K562 (cell line): ENCODE data around the gene ESPL1. TPM values are rescaled to one million over a fixed set of nuclear protein-coding genes. Genes with fewer than 3 reads are reported as not detected.

Source experiments
- HDAC6 ChIP-seq: IDR thresholded peaks from 2 replicates; pipeline ENCODE4 v1.6.1; 2012; ENCODE audit warnings: low read depth, mild to moderate bottlenecking, control low read depth, inconsistent platforms, low read length, moderate library complexity
- MAZ ChIP-seq, 2 experiments: fragments of 450-650 bp in 1 of 2; sonication (generic) in 1 of 2; formaldehyde crosslinking; IDR thresholded peaks in 1 of 2; conservative IDR thresholded peaks in 1 of 2; 2 replicates each; pipeline versions ENCODE4 v1.4.0 to v1.5.0; 2020; ENCODE audit warnings: mild to moderate bottlenecking in 1 of 2, missing genetic modification reagents in 1 of 2
- MED1 ChIP-seq: sonication (generic); formaldehyde crosslinking; IDR thresholded peaks from 2 replicates; pipeline ENCODE4 v1.8.1; 2023; ENCODE audit warnings: missing genetic modification reagents, borderline replicate concordance
- MYBL2 ChIP-seq, 2 experiments: fragments of 450-650 bp in 1 of 2; sonication (generic) in 1 of 2; formaldehyde crosslinking in 1 of 2; IDR thresholded peaks; 2 replicates each; pipeline versions ENCODE4 v1.6.1 to v1.8.1; 2017 to 2022; ENCODE audit warnings: borderline replicate concordance in 1 of 2, inconsistent platforms in 1 of 2, low read depth in 1 of 2, mild to moderate bottlenecking in 1 of 2, missing genetic modification reagents in 1 of 2, moderate library complexity in 1 of 2
- NFIC ChIP-seq: fragments of 450-650 bp; IDR thresholded peaks from 2 replicates; pipeline ENCODE4 v1.6.1; 2017; ENCODE audit warnings: mild to moderate bottlenecking, inconsistent platforms
- PHTF2 ChIP-seq: fragments of 250-450 bp; sonication (Bioruptor Pico); IDR thresholded peaks from 2 replicates; pipeline ENCODE4 v1.5.0; 2021; ENCODE audit warnings: mild to moderate bottlenecking
- SRSF1 ChIP-seq: fragments of 200-400 bp; formaldehyde crosslinking; IDR thresholded peaks from 2 replicates; pipeline ENCODE4 v1.6.1; 2017; ENCODE audit warnings: mild to moderate bottlenecking, low read depth, low read length, moderate library complexity
- TEAD1 ChIP-seq, 2 experiments: fragments of 450-650 bp in 1 of 2; sonication (generic) in 1 of 2; formaldehyde crosslinking; IDR thresholded peaks; 2 replicates each; pipeline versions ENCODE4 v1.4.0 to v1.8.0; 2020 to 2022; ENCODE audit warnings: mild to moderate bottlenecking in 2 of 2, missing genetic modification reagents in 1 of 2
- ZC3H4 ChIP-seq: sonication (generic); formaldehyde crosslinking; IDR thresholded peaks from 2 replicates; pipeline ENCODE4 v1.9.0; 2021; ENCODE audit warnings: missing genetic modification reagents, borderline replicate concordance
- ZNF23 ChIP-seq: fragments of 250-450 bp; sonication (Bioruptor Pico); IDR thresholded peaks from 2 replicates; pipeline ENCODE4 v1.4.0; 2020; ENCODE audit warnings: mild to moderate bottlenecking
- ZNF263 ChIP-seq: sonication (generic); formaldehyde crosslinking; IDR thresholded peaks from 2 replicates; pipeline ENCODE4 v1.8.0; 2022; ENCODE audit warnings: mild to moderate bottlenecking, missing genetic modification reagents, borderline replicate concordance
- polyA plus RNA-seq, 8 experiments: library from polyadenylated mRNA; depleted of rRNA in 4 of 8; stranded (reverse) in 5 of 8; unstranded in 3 of 8; fragments of >200 nt; fragmentation: Nextera tagmentation in 2 of 8; fragmentation: Illumina TruSeq in 1 of 8; extraction: Ambion mirVana in 2 of 8; extraction: Trizol in 1 of 8; gene quantifications; 2 replicates each; pipeline versions ENCODE4 v1.2.1 to v1.2.3, GENCODE V29; 2011 to 2014; ENCODE audit warnings: inconsistent platforms in 1 of 8, missing spikeins in 1 of 8
- total RNA-seq, 7 experiments: library from RNA; depleted of rRNA in 6 of 7; stranded (reverse); fragments of >200 nt in 6 of 7; fragmentation: Illumina TruSeq in 2 of 7; extraction: Trizol in 2 of 7; gene quantifications; 2 replicates each; pipeline versions ENCODE4 v1.2.1 to v1.2.3, GENCODE V29; 2011 to 2021; ENCODE audit warnings: low replicate concordance in 1 of 7
- TF ChIP-seq, protein P1 (sequence below): fragments of 450-650 bp; IDR thresholded peaks from 2 replicates; pipeline ENCODE4 v1.6.1; 2018; ENCODE audit not compliant: partially characterized antibody
- TF ChIP-seq, protein P2 (sequence below): fragments of 200-800 bp; sonication (Bioruptor generic); IDR thresholded peaks from 2 replicates; pipeline ENCODE4 v1.6.1; 2017; ENCODE audit warnings: missing genetic modification characterization, missing compliant biosample characterization

Gene ESPL1
- total and polyA plus RNA-seq, 9 of the 15 experiments (the other 6 are each of a cell fraction or from before 2014, with no cell fraction given): 1.2 to 55.0 (median 18.7) TPM

DNA sequence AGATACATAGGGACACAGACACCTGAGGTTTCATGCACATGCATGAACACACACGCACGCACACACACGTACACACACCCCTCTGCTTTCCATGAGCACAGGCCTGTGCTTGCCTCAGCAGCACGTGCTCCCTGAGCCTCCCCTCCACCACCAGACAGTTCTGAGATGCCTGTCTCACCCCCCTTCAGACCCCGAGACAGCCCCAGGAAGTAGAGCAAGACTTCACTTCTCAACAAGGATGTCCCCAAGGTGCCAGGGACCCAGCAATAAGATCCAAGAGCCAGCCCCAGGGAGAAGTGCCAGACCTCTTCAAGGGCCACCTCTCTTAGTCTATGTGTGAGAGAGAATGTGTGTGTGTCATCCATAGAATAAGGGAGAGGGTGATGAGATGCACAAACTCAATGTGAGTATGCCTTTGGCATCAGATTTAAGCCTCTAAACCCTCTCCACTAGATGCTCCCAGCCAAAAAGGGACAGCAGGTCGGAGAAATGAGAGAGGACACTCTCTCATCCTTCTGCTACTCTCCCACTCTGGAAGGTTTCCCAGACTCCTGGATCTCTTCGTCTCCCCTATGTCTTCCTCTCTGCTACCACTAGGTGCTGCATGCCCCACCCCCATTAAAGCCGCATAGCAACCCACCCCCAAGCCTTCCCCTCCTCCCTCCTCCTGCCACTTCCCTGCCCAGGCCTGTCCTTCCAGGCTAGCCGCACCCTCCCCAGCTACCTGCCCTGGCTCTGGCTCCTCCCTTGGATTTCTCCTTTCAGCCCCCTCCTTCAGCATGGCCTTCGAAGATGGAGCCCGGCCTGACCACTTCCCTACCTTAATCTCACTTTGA, 43.8 kb upstream of the ESPL1 start (continued):
- TF ChIP-seq, protein P1, sequence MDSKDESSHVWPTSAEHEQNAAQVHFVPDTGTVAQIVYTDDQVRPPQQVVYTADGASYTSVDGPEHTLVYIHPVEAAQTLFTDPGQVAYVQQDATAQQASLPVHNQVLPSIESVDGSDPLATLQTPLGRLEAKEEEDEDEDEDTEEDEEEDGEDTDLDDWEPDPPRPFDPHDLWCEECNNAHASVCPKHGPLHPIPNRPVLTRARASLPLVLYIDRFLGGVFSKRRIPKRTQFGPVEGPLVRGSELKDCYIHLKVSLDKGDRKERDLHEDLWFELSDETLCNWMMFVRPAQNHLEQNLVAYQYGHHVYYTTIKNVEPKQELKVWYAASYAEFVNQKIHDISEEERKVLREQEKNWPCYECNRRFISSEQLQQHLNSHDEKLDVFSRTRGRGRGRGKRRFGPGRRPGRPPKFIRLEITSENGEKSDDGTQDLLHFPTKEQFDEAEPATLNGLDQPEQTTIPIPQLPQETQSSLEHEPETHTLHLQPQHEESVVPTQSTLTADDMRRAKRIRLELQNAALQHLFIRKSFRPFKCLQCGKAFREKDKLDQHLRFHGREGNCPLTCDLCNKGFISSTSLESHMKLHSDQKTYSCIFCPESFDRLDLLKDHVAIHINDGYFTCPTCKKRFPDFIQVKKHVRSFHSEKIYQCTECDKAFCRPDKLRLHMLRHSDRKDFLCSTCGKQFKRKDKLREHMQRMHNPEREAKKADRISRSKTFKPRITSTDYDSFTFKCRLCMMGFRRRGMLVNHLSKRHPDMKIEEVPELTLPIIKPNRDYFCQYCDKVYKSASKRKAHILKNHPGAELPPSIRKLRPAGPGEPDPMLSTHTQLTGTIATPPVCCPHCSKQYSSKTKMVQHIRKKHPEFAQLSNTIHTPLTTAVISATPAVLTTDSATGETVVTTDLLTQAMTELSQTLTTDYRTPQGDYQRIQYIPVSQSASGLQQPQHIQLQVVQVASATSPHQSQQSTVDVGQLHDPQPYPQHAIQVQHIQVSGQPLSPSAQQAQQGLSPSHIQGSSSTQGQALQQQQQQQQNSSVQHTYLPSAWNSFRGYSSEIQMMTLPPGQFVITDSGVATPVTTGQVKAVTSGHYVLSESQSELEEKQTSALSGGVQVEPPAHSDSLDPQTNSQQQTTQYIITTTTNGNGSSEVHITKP: peak; percentile 62
- TF ChIP-seq NFIC: no peak
- no peak for TF ChIP-seq ZC3H4 (CRISPR knock-in tag)
- TF ChIP-seq MYBL2 (IDR thresholded peaks at IDR 0.05; ENCODE audit: low read depth): no peak
- no peak for TF ChIP-seq MYBL2 (CRISPR knock-in tag; IDR thresholded peaks at IDR 0.05; ENCODE audit: borderline replicate concordance)
- TF ChIP-seq ZNF263 (CRISPR knock-in tag): peak; percentile 58; the same call in 1 of the 2 replicates
- no peak for TF ChIP-seq ZNF23
- no peak for TF ChIP-seq MED1 (CRISPR knock-in tag)
- TF ChIP-seq TEAD1 (CRISPR knock-in tag; IDR thresholded peaks at IDR 0.05): no peak
- no peak for TF ChIP-seq HDAC6
- no peak for TF ChIP-seq PHTF2
- TF ChIP-seq MAZ (CRISPR knock-in tag; conservative IDR thresholded peaks at IDR 0.05 in 1 of 2, IDR thresholded peaks at IDR 0.05 in 1 of 2): peak in 1 of 2 experiments; percentile 21; a peak in 1 of 4 replicates
- TF ChIP-seq SRSF1: no peak
- TF ChIP-seq, protein P2, sequence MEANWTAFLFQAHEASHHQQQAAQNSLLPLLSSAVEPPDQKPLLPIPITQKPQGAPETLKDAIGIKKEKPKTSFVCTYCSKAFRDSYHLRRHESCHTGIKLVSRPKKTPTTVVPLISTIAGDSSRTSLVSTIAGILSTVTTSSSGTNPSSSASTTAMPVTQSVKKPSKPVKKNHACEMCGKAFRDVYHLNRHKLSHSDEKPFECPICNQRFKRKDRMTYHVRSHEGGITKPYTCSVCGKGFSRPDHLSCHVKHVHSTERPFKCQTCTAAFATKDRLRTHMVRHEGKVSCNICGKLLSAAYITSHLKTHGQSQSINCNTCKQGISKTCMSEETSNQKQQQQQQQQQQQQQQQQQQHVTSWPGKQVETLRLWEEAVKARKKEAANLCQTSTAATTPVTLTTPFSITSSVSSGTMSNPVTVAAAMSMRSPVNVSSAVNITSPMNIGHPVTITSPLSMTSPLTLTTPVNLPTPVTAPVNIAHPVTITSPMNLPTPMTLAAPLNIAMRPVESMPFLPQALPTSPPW (CRISPR knock-in tag): peak; percentile 33; the same call in 1 of the 2 replicates
